ENCODE data around the gene USP13. TPM values are rescaled to one million over a fixed set of nuclear protein-coding genes. Genes with fewer than 3 reads are reported as not detected.

The USP13 gene
- total and polyA plus RNA-seq, 2 donors (not counting 1 experiment from before 2014, with no cell fraction given): 1.9 to 13.2 TPM

GRCh38 chr3:179697736-179698332 is 45.0 kb downstream of the USP13 start:
- H3K27me3 ChIP-seq (replicated peaks in 1 of 4; ENCODE audit: control extremely low read depth in 1 of 4, control insufficient read depth in 3 of 4, insufficient read depth in 4 of 4, low read length in 3 of 4): no peaks in the 10 kb centered on the region
- TF ChIP-seq CTCF (IDR thresholded peaks at IDR 0.05) (no peak), EZH2 (IDR thresholded peaks at IDR 0.05; ENCODE audit: borderline replicate concordance, insufficient read depth, low read depth, low read length, poor library complexity, severe bottlenecking) (no peak)
- no peak overlapping the region for H3K27ac Mint-ChIP-seq
- no peak overlapping the region for H3K9ac ChIP-seq (ENCODE audit: low read length)
- H3K4me2 ChIP-seq (replicated peaks; ENCODE audit: low read depth, low read length, poor library complexity, severe bottlenecking): no peak overlapping the region
- no peaks in the 10 kb centered on the region for H3K79me2 ChIP-seq (ENCODE audit: control insufficient read depth, insufficient read depth, low read length)
- intact Hi-C loops (cut with micrococcal nuclease): no loop called here
- no peak overlapping the region for H3K4me3 ChIP-seq (ENCODE audit: control extremely low read depth in 1 of 5, extremely low read depth in 1 of 5, insufficient read depth in 1 of 5, low read depth in 2 of 5, low read length in 4 of 5)
- H4K20me1 ChIP-seq (ENCODE audit: control insufficient read depth, insufficient read depth, low read length, poor library complexity, severe bottlenecking): no peaks in the 10 kb centered on the region
- no peak for ATAC-seq (ENCODE audit: low read depth)
- no peak for DNase-seq
- ChIA-PET CTCF (no interaction called here), POLR2A (no interaction called here)
- no peak overlapping the region for H3K27ac ChIP-seq (ENCODE audit: low read length in 2 of 2)
- no peaks in the 10 kb centered on the region for H3K36me3 ChIP-seq (replicated peaks in 1 of 2; ENCODE audit: control extremely low read depth in 1 of 2, control insufficient read depth in 1 of 2, extremely low read depth in 1 of 2, insufficient read depth in 2 of 2, low read length in 1 of 2)
- no peaks in the 10 kb centered on the region for H3K27me3 Mint-ChIP-seq
- WGBS (ENCODE audit: insufficient coverage): no CpG with 5 or more reads among the region's 2 CpGs
- no peaks in the 10 kb centered on the region for H3K9me3 ChIP-seq (ENCODE audit: control extremely low read depth in 1 of 3, control insufficient read depth in 2 of 3, insufficient read depth in 1 of 3, low read length in 2 of 3)
- H3K4me1 ChIP-seq (ENCODE audit: control insufficient read depth in 2 of 2, insufficient read depth in 2 of 2, low read length in 2 of 2): peaks cover 3 to 8% of the 10 kb centered on the region in 2 donors
- peaks cover 14% of the 10 kb centered on the region for H3K4me1 Mint-ChIP-seq
- no peaks in the 10 kb centered on the region for H3K9me3 Mint-ChIP-seq (ENCODE audit: insufficient read depth)
- no peak overlapping the region for H3K4me3 Mint-ChIP-seq
- H2AFZ ChIP-seq (ENCODE audit: insufficient read depth, low read depth, low read length, poor library complexity, severe bottlenecking): peak overlapping the region; percentile 5

- CTCF ChIA-PET: no interaction called here
- Histone ChIP-seq H3K4me2 (replicated peaks; ENCODE audit: low read depth, low read length, poor library complexity, severe bottlenecking) (no peak overlapping the region), H3K27ac (ENCODE audit: low read length in 2 of 2) (no peak overlapping the region), H3K4me1 (ENCODE audit: control insufficient read depth in 2 of 2, insufficient read depth in 2 of 2, low read length in 2 of 2) (peaks cover 3 to 8% of the 10 kb centered on the region in 2 donors), H3K27me3 (replicated peaks in 1 of 4; ENCODE audit: control extremely low read depth in 1 of 4, control insufficient read depth in 3 of 4, insufficient read depth in 4 of 4, low read length in 3 of 4) (no peaks in the 10 kb centered on the region), H3K4me3 (ENCODE audit: control extremely low read depth in 1 of 5, extremely low read depth in 1 of 5, insufficient read depth in 1 of 5, low read depth in 2 of 5, low read length in 4 of 5) (no peak overlapping the region), H3K9me3 (ENCODE audit: control extremely low read depth in 1 of 3, control insufficient read depth in 2 of 3, insufficient read depth in 1 of 3, low read length in 2 of 3) (no peaks in the 10 kb centered on the region), H3K79me2 (ENCODE audit: control insufficient read depth, insufficient read depth, low read length) (no peaks in the 10 kb centered on the region), H3K36me3 (replicated peaks in 1 of 2; ENCODE audit: control extremely low read depth in 1 of 2, control insufficient read depth in 1 of 2, extremely low read depth in 1 of 2, insufficient read depth in 2 of 2, low read length in 1 of 2) (no peaks in the 10 kb centered on the region), H2AFZ (ENCODE audit: insufficient read depth, low read depth, low read length, poor library complexity, severe bottlenecking) (no peak overlapping the region), H4K20me1 (ENCODE audit: control insufficient read depth, insufficient read depth, low read length, poor library complexity, severe bottlenecking) (no peaks in the 10 kb centered on the region), H3K9ac (ENCODE audit: low read length) (no peak overlapping the region)
- H3K4me3 Mint-ChIP-seq: no peak overlapping the region
- TF ChIP-seq EZH2 (IDR thresholded peaks at IDR 0.05; ENCODE audit: borderline replicate concordance, insufficient read depth, low read depth, low read length, poor library complexity, severe bottlenecking): no peak
- no peak for TF ChIP-seq CTCF (IDR thresholded peaks at IDR 0.05)
- no peak overlapping the region for H3K27ac Mint-ChIP-seq
- no peak for DNase-seq
- intact Hi-C loops (cut with micrococcal nuclease): no loop called here
- peaks cover 14% of the 10 kb centered on the region for H3K4me1 Mint-ChIP-seq
- ATAC-seq (ENCODE audit: low read depth): no peak
- H3K9me3 Mint-ChIP-seq (ENCODE audit: insufficient read depth): no peaks in the 10 kb centered on the region
- no CpG with 5 or more reads among the region's 4 CpGs for WGBS (ENCODE audit: insufficient coverage)
- POLR2A ChIA-PET: no interaction called here
- no peaks in the 10 kb centered on the region for H3K27me3 Mint-ChIP-seq
Measured at GRCh38 chr3:179700716-179701115, 47.9 kb downstream of the USP13 start.
